22Rv1 (cell line): ENCODE measurements around the gene ARHGAP25.
"Not testable (repeated sequence)": the region's sequence is repeated elsewhere in the genome, so short reads cannot be mapped to it uniquely, and the experiment has no call there.

Experiments used
- CTCF ChIP-seq: fragments of 450-650 bp; IDR thresholded peaks from 2 replicates; pipeline ENCODE4 v1.5.1; 2017; ENCODE audit warnings: mild to moderate bottlenecking
- ZFX ChIP-seq: fragments of 450-650 bp; IDR thresholded peaks from 2 replicates; pipeline ENCODE4 v1.6.1; 2017; ENCODE audit warnings: antibody characterized with exemption, borderline replicate concordance

GRCh38 chr2:68802161-68802560 is 67.5 kb downstream of the ARHGAP25 start:
- not testable (repeated sequence) for TF ChIP-seq CTCF, ZFX
